GM18909 (cell line): Measurements from ENCODE around the gene PPARGC1A.

ENCODE experiments used
- ATAC-seq: cut with Tn5 transposase; IDR thresholded peaks from one replicate; pipeline ENCODE4 v1.9.1; 2021; ENCODE audit warnings: mild to moderate bottlenecking; ENCODE audit not compliant: unreplicated experiment, poor library complexity

The PPARGC1A gene

GRCh38 chr4:23788027-23788426 lies 101.8 kb downstream of the PPARGC1A start:
- no peak for ATAC-seq

GRCh38 chr4:23782778-23783437 lies 106.9 kb downstream of the PPARGC1A start:
- ATAC-seq: no peak

GRCh38 chr4:23779839-23780238 lies 110.0 kb downstream of the PPARGC1A start:
- no peak for ATAC-seq

GRCh38 chr4:23779422-23779821 lies 110.4 kb downstream of the PPARGC1A start:
- no peak for ATAC-seq

- ATAC-seq: no peak
These were observed 114.2 kb downstream of the PPARGC1A start for GRCh38 chr4:23775694-23776093.

GRCh38 chr4:23774909-23775308 lies 114.9 kb downstream of the PPARGC1A start:
- no peak for ATAC-seq

GRCh38 chr4:23773884-23774636 lies 115.8 kb downstream of the PPARGC1A start:
- ATAC-seq: no peak

GRCh38 chr4:23770011-23770410 lies 119.8 kb downstream of the PPARGC1A start:
- ATAC-seq: no peak

GRCh38 chr4:23769406-23769805 lies 120.4 kb downstream of the PPARGC1A start:
- ATAC-seq: no peak

- ATAC-seq: no peak
These were observed 121.3 kb downstream of the PPARGC1A start for GRCh38 chr4:23768541-23768940.

GRCh38 chr4:23766344-23766743 lies 123.5 kb downstream of the PPARGC1A start:
- no peak for ATAC-seq

- no peak for ATAC-seq
These were observed 126.3 kb downstream of the PPARGC1A start for GRCh38 chr4:23763559-23763958.

- no peak for ATAC-seq
These were observed 127.3 kb downstream of the PPARGC1A start for GRCh38 chr4:23762551-23762950.

- ATAC-seq: no peak
These were observed 130.8 kb downstream of the PPARGC1A start for GRCh38 chr4:23759066-23759465.

- no peak for ATAC-seq
These were observed 135.2 kb downstream of the PPARGC1A start for GRCh38 chr4:23754688-23755087.

GRCh38 chr4:23750125-23750524 lies 139.7 kb downstream of the PPARGC1A start:
- no peak for ATAC-seq

GRCh38 chr4:23747281-23747735 lies 142.5 kb downstream of the PPARGC1A start:
- ATAC-seq: no peak

GRCh38 chr4:23746672-23747071 lies 143.2 kb downstream of the PPARGC1A start:
- no peak for ATAC-seq

GRCh38 chr4:23746027-23746426 lies 143.8 kb downstream of the PPARGC1A start:
- ATAC-seq: no peak

- no peak for ATAC-seq
These were observed 144.5 kb downstream of the PPARGC1A start for GRCh38 chr4:23745377-23745776.
